Measurements from ENCODE around the gene RSPH1.

DNA sequence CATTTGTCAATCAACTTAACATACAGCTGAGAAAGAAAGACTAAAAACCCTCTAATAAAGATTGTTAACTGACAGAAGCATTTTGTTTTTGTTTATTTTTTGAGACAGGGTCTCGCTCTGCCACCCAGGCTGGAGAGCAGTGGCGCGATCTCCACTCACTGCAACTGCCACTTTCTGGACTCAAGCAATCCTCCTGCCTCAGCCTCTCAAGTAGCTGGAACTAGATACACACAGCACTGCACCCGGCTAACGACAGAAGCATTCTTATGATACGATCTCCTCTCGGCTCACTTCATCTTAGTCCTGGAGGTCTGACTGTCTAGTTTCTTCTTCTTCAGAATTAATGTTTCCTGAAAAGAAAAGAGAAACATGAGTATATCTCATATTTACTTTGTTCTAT, 23.5 kb downstream of the RSPH1 start:
- TF ChIP-seq CEBPB (IDR thresholded peaks at IDR 0.05) (no peak), RAD21 (IDR thresholded peaks at IDR 0.05; ENCODE audit: low read depth) (no peak), NFIC (IDR thresholded peaks at IDR 0.05) (no peak), EGR1 (IDR thresholded peaks at IDR 0.05) (no peak), EP300 (IDR thresholded peaks at IDR 0.05; ENCODE audit: borderline replicate concordance) (no peak), TAF1 (IDR thresholded peaks at IDR 0.05; ENCODE audit: low read depth) (no peak), ZBTB7A (IDR thresholded peaks at IDR 0.05; ENCODE audit: low read depth) (no peak), YY1 (IDR thresholded peaks at IDR 0.05; ENCODE audit: low read depth) (no peak)
- TF ChIP-seq, protein P1, sequence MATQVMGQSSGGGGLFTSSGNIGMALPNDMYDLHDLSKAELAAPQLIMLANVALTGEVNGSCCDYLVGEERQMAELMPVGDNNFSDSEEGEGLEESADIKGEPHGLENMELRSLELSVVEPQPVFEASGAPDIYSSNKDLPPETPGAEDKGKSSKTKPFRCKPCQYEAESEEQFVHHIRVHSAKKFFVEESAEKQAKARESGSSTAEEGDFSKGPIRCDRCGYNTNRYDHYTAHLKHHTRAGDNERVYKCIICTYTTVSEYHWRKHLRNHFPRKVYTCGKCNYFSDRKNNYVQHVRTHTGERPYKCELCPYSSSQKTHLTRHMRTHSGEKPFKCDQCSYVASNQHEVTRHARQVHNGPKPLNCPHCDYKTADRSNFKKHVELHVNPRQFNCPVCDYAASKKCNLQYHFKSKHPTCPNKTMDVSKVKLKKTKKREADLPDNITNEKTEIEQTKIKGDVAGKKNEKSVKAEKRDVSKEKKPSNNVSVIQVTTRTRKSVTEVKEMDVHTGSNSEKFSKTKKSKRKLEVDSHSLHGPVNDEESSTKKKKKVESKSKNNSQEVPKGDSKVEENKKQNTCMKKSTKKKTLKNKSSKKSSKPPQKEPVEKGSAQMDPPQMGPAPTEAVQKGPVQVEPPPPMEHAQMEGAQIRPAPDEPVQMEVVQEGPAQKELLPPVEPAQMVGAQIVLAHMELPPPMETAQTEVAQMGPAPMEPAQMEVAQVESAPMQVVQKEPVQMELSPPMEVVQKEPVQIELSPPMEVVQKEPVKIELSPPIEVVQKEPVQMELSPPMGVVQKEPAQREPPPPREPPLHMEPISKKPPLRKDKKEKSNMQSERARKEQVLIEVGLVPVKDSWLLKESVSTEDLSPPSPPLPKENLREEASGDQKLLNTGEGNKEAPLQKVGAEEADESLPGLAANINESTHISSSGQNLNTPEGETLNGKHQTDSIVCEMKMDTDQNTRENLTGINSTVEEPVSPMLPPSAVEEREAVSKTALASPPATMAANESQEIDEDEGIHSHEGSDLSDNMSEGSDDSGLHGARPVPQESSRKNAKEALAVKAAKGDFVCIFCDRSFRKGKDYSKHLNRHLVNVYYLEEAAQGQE (IDR thresholded peaks at IDR 0.05; ENCODE audit: low read depth): no peak
